HepG2 (cell line): Measurements from ENCODE around the gene SPAG7. TPM values are rescaled to one million over a fixed set of nuclear protein-coding genes. Genes with fewer than 3 reads are reported as not detected.
A peak's percentile ranks its signal among the peaks of the same experiment; 100 is the strongest.

Experiments used
- AKAP8 ChIP-seq: sonication (generic); formaldehyde crosslinking; IDR thresholded peaks from 2 replicates; pipeline ENCODE4 v1.5.1; 2020; ENCODE audit warnings: mild to moderate bottlenecking, missing genetic modification reagents
- ATF7 ChIP-seq, 2 experiments: fragments of 450-650 bp in 1 of 2; sonication (generic) in 1 of 2; formaldehyde crosslinking in 1 of 2; IDR thresholded peaks; 2 replicates each; pipeline versions ENCODE4 v1.4.0 to v1.6.1; 2016 to 2020; ENCODE audit warnings: antibody characterized with exemption in 1 of 2, mild to moderate bottlenecking in 1 of 2, missing genetic modification reagents in 1 of 2
- CCDC6 ChIP-seq: sonication (generic); formaldehyde crosslinking; IDR thresholded peaks from 2 replicates; pipeline ENCODE4 v1.8.1; 2022; ENCODE audit warnings: mild to moderate bottlenecking, missing genetic modification reagents, moderate library complexity
- ETV6 ChIP-seq: sonication (generic); formaldehyde crosslinking; conservative IDR thresholded peaks from 2 replicates; pipeline ENCODE4 v1.4.0; 2020; ENCODE audit warnings: missing genetic modification reagents
- FOXA3 ChIP-seq: IDR thresholded peaks from 2 replicates; pipeline ENCODE4 v1.6.1; 2016; ENCODE audit warnings: missing genetic modification reagents, missing compliant biosample characterization
- FOXM1 ChIP-seq: sonication (generic); formaldehyde crosslinking; IDR thresholded peaks from 2 replicates; pipeline ENCODE4 v1.5.0; 2020; ENCODE audit warnings: missing genetic modification reagents
- HES4 ChIP-seq: sonication (generic); formaldehyde crosslinking; IDR thresholded peaks from 2 replicates; pipeline ENCODE4 v1.9.0; 2021; ENCODE audit warnings: mild to moderate bottlenecking, missing genetic modification reagents, borderline replicate concordance
- HNRNPUL1 ChIP-seq: fragments of 200-400 bp; formaldehyde crosslinking; IDR thresholded peaks from 2 replicates; pipeline ENCODE4 v1.6.1; 2017; ENCODE audit warnings: low read depth, mild to moderate bottlenecking, low read length, moderate library complexity
- KDM4B ChIP-seq: sonication (generic); formaldehyde crosslinking; IDR thresholded peaks from 2 replicates; pipeline ENCODE4 v1.4.0; 2020; ENCODE audit warnings: missing genetic modification reagents
- MAZ ChIP-seq, 2 experiments: sonication (generic) in 1 of 2; formaldehyde crosslinking in 1 of 2; IDR thresholded peaks; 2 replicates each; pipeline versions ENCODE4 v1.5.0 to v1.6.1; 2012 to 2020; ENCODE audit warnings: low read depth in 2 of 2, mild to moderate bottlenecking in 2 of 2, borderline replicate concordance in 1 of 2, improper control_type of control experiment in 1 of 2, low read length in 1 of 2, missing genetic modification reagents in 1 of 2, moderate library complexity in 1 of 2
- MXD4 ChIP-seq: IDR thresholded peaks from 2 replicates; pipeline ENCODE4 v1.6.1; 2016; ENCODE audit warnings: mild to moderate bottlenecking, missing biosample characterization, missing genetic modification reagents
- NFYB ChIP-seq: sonication (generic); formaldehyde crosslinking; IDR thresholded peaks from 2 replicates; pipeline ENCODE4 v1.4.0; 2020; ENCODE audit warnings: missing genetic modification reagents
- THYN1 ChIP-seq: sonication (generic); formaldehyde crosslinking; IDR thresholded peaks from 2 replicates; pipeline ENCODE4 v1.8.1; 2023; ENCODE audit warnings: low read depth, mild to moderate bottlenecking, moderate library complexity, missing genetic modification reagents, borderline replicate concordance
- TMF1 ChIP-seq: sonication (generic); formaldehyde crosslinking; IDR thresholded peaks from 2 replicates; pipeline ENCODE4 v1.8.1; 2022; ENCODE audit warnings: low read depth, missing genetic modification reagents
- ZBTB38 ChIP-seq: sonication (generic); formaldehyde crosslinking; IDR thresholded peaks from 2 replicates; pipeline ENCODE4 v1.5.1; 2020; ENCODE audit warnings: mild to moderate bottlenecking, missing genetic modification reagents
- ZFP36L1 ChIP-seq: sonication (generic); formaldehyde crosslinking; IDR thresholded peaks from 2 replicates; pipeline ENCODE4 v1.8.0; 2022; ENCODE audit warnings: mild to moderate bottlenecking, missing genetic modification reagents, moderate library complexity
- ZFX ChIP-seq: sonication (generic); formaldehyde crosslinking; IDR thresholded peaks from 2 replicates; pipeline ENCODE4 v1.4.0; 2020; ENCODE audit warnings: mild to moderate bottlenecking, low read depth, missing genetic modification reagents, moderate library complexity
- ZNF547 ChIP-seq: sonication (generic); formaldehyde crosslinking; IDR thresholded peaks from 2 replicates; pipeline ENCODE4 v1.5.1; 2020; ENCODE audit warnings: mild to moderate bottlenecking, missing genetic modification reagents
- ZNF577 ChIP-seq: sonication (generic); formaldehyde crosslinking; IDR thresholded peaks from 2 replicates; pipeline ENCODE4 v1.4.0; 2020; ENCODE audit warnings: mild to moderate bottlenecking, low read depth, missing genetic modification reagents, borderline replicate concordance
- ZNF891 ChIP-seq: sonication (generic); formaldehyde crosslinking; IDR thresholded peaks from 2 replicates; pipeline ENCODE4 v1.5.0; 2020; ENCODE audit warnings: mild to moderate bottlenecking, missing genetic modification reagents
- polyA plus RNA-seq, 8 experiments: library from polyadenylated mRNA; depleted of rRNA in 3 of 8; stranded (reverse) in 7 of 8; unstranded in 1 of 8; fragments of >200 nt; fragmentation: Illumina TruSeq in 4 of 8; extraction: Trizol in 4 of 8; gene quantifications; 2 replicates each; pipeline versions ENCODE4 v1.2.1 to v1.2.3, GENCODE V29; 2011 to 2016; ENCODE audit warnings: low read depth in 4 of 8, missing spikeins in 1 of 8, mixed read lengths in 1 of 8; ENCODE audit not compliant: insufficient read depth in 1 of 8
- total RNA-seq, 5 experiments: library from RNA; depleted of rRNA; stranded (reverse); fragments of >200 nt; fragmentation: Illumina TruSeq; extraction: Trizol; gene quantifications; 2 replicates each; pipeline ENCODE4 v1.2.3, GENCODE V29; 2016; ENCODE audit warnings: low read depth in 1 of 5
- TF ChIP-seq, protein P1 (sequence below): sonication (generic); formaldehyde crosslinking; IDR thresholded peaks from 2 replicates; pipeline ENCODE4 v1.5.1; 2020; ENCODE audit warnings: missing genetic modification reagents, mild to moderate bottlenecking, borderline replicate concordance
- TF ChIP-seq, protein P2 (sequence below): sonication (generic); formaldehyde crosslinking; IDR thresholded peaks from 2 replicates; pipeline ENCODE4 v1.4.0; 2020; ENCODE audit warnings: mild to moderate bottlenecking, missing genetic modification reagents
- TF ChIP-seq, protein P3 (sequence below): IDR thresholded peaks from 2 replicates; pipeline ENCODE4 v1.6.1; 2016; ENCODE audit warnings: missing genetic modification reagents, missing compliant biosample characterization
- TF ChIP-seq, protein P4 (sequence below): sonication (generic); formaldehyde crosslinking; IDR thresholded peaks from 2 replicates; pipeline ENCODE4 v1.5.0; 2020; ENCODE audit warnings: missing genetic modification reagents

Gene SPAG7
- total and polyA plus RNA-seq, 2 of the 13 experiments (the other 11 are each of a cell fraction or from before 2014, with no cell fraction given), result 51.0 to 59.0 TPM

DNA sequence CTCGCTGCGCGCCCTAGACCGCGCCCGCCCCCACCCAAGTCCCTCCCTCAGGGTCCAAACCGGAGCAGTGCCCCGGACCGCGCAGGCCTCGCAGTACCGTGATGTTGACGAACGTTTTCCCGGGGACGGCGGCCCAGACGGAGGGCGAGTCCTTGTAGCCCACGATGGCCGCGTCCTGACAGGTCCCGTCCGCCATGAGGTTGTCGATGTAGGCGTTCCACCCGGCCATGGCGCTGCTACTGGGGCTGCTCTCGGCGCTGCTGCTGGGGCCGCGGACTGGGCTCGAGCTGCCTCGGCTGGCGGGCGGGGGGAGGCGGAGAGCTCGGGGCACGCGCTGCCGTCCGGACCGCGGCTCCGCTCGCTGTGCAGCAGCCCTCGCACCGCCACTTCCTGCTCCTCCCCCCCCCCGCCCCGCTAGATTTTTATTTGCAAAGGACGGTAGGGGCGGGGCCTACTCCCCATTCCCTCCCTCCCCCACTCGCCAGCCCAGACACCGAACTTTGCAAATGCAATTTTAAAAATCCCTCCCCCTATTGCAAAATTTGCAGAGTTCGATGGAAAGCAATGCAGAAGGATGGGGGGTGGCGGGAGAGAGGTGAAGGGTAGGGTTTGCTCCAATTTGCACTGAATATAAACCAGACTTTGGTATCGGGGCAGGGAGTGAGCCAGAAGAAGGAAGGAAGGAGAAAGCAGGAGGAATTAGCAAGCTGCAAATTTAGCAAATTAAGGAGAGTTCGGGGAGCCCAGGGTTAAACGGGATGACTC lies 19.3 kb downstream of the SPAG7 start, which contains the start of gene PFN1 (continued):
- peak; percentile 88; the same call in 1 of the 2 replicates for TF ChIP-seq MAZ (IDR thresholded peaks at IDR 0.05; ENCODE audit: borderline replicate concordance, low read depth, low read length)
- no peak; the same call in 1 of the 2 replicates for TF ChIP-seq MAZ (CRISPR knock-in tag; IDR thresholded peaks at IDR 0.05; ENCODE audit: low read depth)
- TF ChIP-seq, protein P1, sequence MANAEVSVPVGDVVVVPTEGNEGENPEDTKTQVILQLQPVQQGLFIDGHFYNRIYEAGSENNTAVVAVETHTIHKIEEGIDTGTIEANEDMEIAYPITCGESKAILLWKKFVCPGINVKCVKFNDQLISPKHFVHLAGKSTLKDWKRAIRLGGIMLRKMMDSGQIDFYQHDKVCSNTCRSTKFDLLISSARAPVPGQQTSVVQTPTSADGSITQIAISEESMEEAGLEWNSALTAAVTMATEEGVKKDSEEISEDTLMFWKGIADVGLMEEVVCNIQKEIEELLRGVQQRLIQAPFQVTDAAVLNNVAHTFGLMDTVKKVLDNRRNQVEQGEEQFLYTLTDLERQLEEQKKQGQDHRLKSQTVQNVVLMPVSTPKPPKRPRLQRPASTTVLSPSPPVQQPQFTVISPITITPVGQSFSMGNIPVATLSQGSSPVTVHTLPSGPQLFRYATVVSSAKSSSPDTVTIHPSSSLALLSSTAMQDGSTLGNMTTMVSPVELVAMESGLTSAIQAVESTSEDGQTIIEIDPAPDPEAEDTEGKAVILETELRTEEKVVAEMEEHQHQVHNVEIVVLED (CRISPR knock-in tag), result peak; percentile 31; the same call in 1 of the 2 replicates
- TF ChIP-seq, protein P2, sequence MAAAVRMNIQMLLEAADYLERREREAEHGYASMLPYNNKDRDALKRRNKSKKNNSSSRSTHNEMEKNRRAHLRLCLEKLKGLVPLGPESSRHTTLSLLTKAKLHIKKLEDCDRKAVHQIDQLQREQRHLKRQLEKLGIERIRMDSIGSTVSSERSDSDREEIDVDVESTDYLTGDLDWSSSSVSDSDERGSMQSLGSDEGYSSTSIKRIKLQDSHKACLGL (CRISPR knock-in tag), result 0 out of 2 replicates have a peak, but pooled peaks have one; percentile 17
- peak; percentile 37; the same call in 1 of the 2 replicates for TF ChIP-seq HNRNPUL1
- peak; percentile 75; the same call in 1 of the 2 replicates for TF ChIP-seq ZNF891
- TF ChIP-seq MXD4 (CRISPR knock-in tag), result peak; percentile 85; the same call in 1 of the 2 replicates
- TF ChIP-seq HES4 (CRISPR knock-in tag), result peak; percentile 54; the same call in 1 of the 2 replicates
- TF ChIP-seq TMF1 (CRISPR knock-in tag), result peak; percentile 36; the same call in 1 of the 2 replicates
- TF ChIP-seq ZFP36L1 (CRISPR knock-in tag), result 0 out of 2 replicates have a peak, but pooled peaks have one; percentile 64
- 0 out of 2 replicates have a peak, but pooled peaks have one; percentile 65 for TF ChIP-seq FOXM1 (CRISPR knock-in tag)
- peak; percentile 22; the same call in 1 of the 2 replicates for TF ChIP-seq ZBTB38 (CRISPR knock-in tag)
- peak; percentile 23; the same call in 1 of the 2 replicates for TF ChIP-seq ZFX
- TF ChIP-seq, protein P3, sequence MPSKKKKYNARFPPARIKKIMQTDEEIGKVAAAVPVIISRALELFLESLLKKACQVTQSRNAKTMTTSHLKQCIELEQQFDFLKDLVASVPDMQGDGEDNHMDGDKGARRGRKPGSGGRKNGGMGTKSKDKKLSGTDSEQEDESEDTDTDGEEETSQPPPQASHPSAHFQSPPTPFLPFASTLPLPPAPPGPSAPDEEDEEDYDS, result peak; percentile 67; the same call in 1 of the 2 replicates
- no peak for TF ChIP-seq ZNF577 (CRISPR knock-in tag)
- no peak for TF ChIP-seq FOXA3
- 0 out of 2 replicates have a peak, but pooled peaks have one; percentile 8 for TF ChIP-seq ZNF547 (CRISPR knock-in tag)
- TF ChIP-seq AKAP8 (CRISPR knock-in tag), result peak; percentile 72; the same call in 1 of the 2 replicates
- TF ChIP-seq, protein P4, sequence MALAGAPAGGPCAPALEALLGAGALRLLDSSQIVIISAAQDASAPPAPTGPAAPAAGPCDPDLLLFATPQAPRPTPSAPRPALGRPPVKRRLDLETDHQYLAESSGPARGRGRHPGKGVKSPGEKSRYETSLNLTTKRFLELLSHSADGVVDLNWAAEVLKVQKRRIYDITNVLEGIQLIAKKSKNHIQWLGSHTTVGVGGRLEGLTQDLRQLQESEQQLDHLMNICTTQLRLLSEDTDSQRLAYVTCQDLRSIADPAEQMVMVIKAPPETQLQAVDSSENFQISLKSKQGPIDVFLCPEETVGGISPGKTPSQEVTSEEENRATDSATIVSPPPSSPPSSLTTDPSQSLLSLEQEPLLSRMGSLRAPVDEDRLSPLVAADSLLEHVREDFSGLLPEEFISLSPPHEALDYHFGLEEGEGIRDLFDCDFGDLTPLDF (CRISPR knock-in tag), result 0 out of 2 replicates have a peak, but pooled peaks have one; percentile 6
- no peak for TF ChIP-seq ATF7 (IDR thresholded peaks at IDR 0.05)
- peak; percentile 76 for TF ChIP-seq ATF7 (CRISPR knock-in tag; IDR thresholded peaks at IDR 0.05)
- TF ChIP-seq CCDC6, result peak; percentile 89
- TF ChIP-seq NFYB (CRISPR knock-in tag), result 0 out of 2 replicates have a peak, but pooled peaks have one; percentile 7
- 0 out of 2 replicates have a peak, but pooled peaks have one; percentile 34 for TF ChIP-seq KDM4B (CRISPR knock-in tag)
- TF ChIP-seq ETV6 (CRISPR knock-in tag), result no peak
- no peak for TF ChIP-seq THYN1
